Adrenal gland (tissue), 12 donors: Measurements from ENCODE around the gene FBXL17. TPM values are rescaled to one million over a fixed set of nuclear protein-coding genes. Genes with fewer than 3 reads are reported as not detected.

Experiments used
- DNase-seq, 7 donors: peaks; one replicate each; pipeline ENCODE4 v3.0.0-alpha.2; 2019 to 2020
- H3K27ac ChIP-seq, 5 donors: fragments of 200-600 bp; sonication (generic) in 4 of 5; 1 replicate in 3 of 5; 2 replicates in 2 of 5; pipeline versions ENCODE4 v1.5.1 to v1.8.0; 2016 to 2020; ENCODE audit warnings: mild to moderate bottlenecking in 1 of 5
- H3K27me3 ChIP-seq: fragments of 200-600 bp; 2 replicates; pipeline ENCODE4 v1.8.0; 2021
- H3K36me3 ChIP-seq, 2 donors: fragments of 200-600 bp; replicated peaks in 1 of 2; 1 replicate in 1 of 2; 2 replicates in 1 of 2; pipeline versions ENCODE4 v1.5.1 to v1.8.0; 2018 to 2022
- H3K4me1 ChIP-seq, 2 donors: fragments of 200-600 bp; replicated peaks in 1 of 2; 1 replicate in 1 of 2; 2 replicates in 1 of 2; pipeline versions ENCODE4 v1.5.1 to v1.8.0; 2018 to 2021
- H3K4me3 ChIP-seq, 4 donors: fragments of 200-600 bp; sonication (generic) in 3 of 4; one replicate each; pipeline ENCODE4 v1.5.1; 2016 to 2018
- H3K9me3 ChIP-seq, 3 donors: fragments of 200-600 bp; sonication (generic) in 1 of 3; replicated peaks in 1 of 3; 1 replicate in 2 of 3; 2 replicates in 1 of 3; pipeline versions ENCODE4 v1.5.1 to v1.8.0; 2016 to 2021
- CTCF ChIP-seq, 6 experiments: fragments of 450-650 bp in 4 of 6; fragments of 200-600 bp in 2 of 6; sonication (generic) in 1 of 6; IDR thresholded peaks; 1 replicate in 5 of 6; 2 replicates in 1 of 6; pipeline versions ENCODE4 v1.5.1 to v1.8.0; 2016 to 2021; ENCODE audit warnings: antibody characterized with exemption in 6 of 6, mild to moderate bottlenecking in 2 of 6, moderate library complexity in 1 of 6
- POLR2A ChIP-seq, 2 donors: fragments of 450-650 bp; IDR thresholded peaks; one replicate each; pipeline ENCODE4 v1.6.1; 2017; ENCODE audit warnings: antibody characterized with exemption in 2 of 2, mild to moderate bottlenecking in 2 of 2, moderate library complexity in 1 of 2
- WGBS, 4 donors: extraction: QIAGEN DNeasy Blood & Tissue Kit in 2 of 4; methylation state at CpG; one replicate each; pipeline versions ENCODE4 v1.1.5 to v1.1.7; 2013 to 2017; 5-methylcytosine and 5-hydroxymethylcytosine counted together
- intact Hi-C, 2 donors: fragments of 100-400 bp; cut with DNase I; formaldehyde crosslinking; loops; one replicate each; pipeline versions ENCODE4 v1.14.1 to v1.15.0; 2022 to 2023
- polyA plus RNA-seq, 3 donors: library from polyadenylated mRNA; stranded (reverse); fragments of 200-250 nt in 2 of 3; fragments of 350-450 nt in 1 of 3; fragmentation: Illumina TruSeq in 1 of 3; extraction: RNeasy Lipid Tissue Mini Kit (QIAGEN cat#74804) in 1 of 3; gene quantifications; one replicate each; pipeline ENCODE4 v1.2.3, GENCODE V29; 2013 to 2014
- total RNA-seq, 9 donors: library from RNA; depleted of rRNA in 4 of 9; stranded (reverse); fragments of >200 nt in 4 of 9; fragments of 120-200 nt in 1 of 9; fragmentation: NEBNext Ultra II Directional in 1 of 9; extraction: Animal tissue kit (Norgen Biotek cat#: 25700) in 1 of 9; gene quantifications; one replicate each; pipeline versions ENCODE4 v1.1.0 to v1.2.4, GENCODE V29; 2013 to 2023
- donor health status: healthy with polysubstance abuse.
- donor health status: Bipolar disorder and iron deficiency.
- donor health status: DM: yes; HTN: yes; CAD: no.
- donor health status: DM: no; HTN: no; CAD: no.
- donor health status: DM: no; HTN: no; CAD: no.
- donor health status: DM: yes; HTN: yes; CAD: no.

FBXL17 gene
- total and polyA plus RNA-seq, 12 donors, result 4.4 to 29.4 (median 21.3) TPM

GRCh38 chr5:108193021-108193795 lies 188.7 kb downstream of the FBXL17 start:
- no peaks in the 10 kb centered on the region for H3K4me1 ChIP-seq
- no peak overlapping the region for H3K27ac ChIP-seq
- no peaks in the 10 kb centered on the region for H3K36me3 ChIP-seq
- no peaks in the 10 kb centered on the region for H3K9me3 ChIP-seq
- 81 to 90% (median 84%) methylated on average over 2 of the region's 2 CpGs for WGBS, 4 donors
- H3K27me3 ChIP-seq, result no peaks in the 10 kb centered on the region
- H3K4me3 ChIP-seq, result no peak overlapping the region
- intact Hi-C loops, result no loop called here
- TF ChIP-seq CTCF (IDR thresholded peaks at IDR 0.05) (no peak), POLR2A (IDR thresholded peaks at IDR 0.05) (no peak)
- DNase-seq, result no peak

- no peaks in the 10 kb centered on the region for H3K4me1 ChIP-seq
- H3K27ac ChIP-seq, result no peak overlapping the region
- H3K9me3 ChIP-seq, result no peaks in the 10 kb centered on the region
- WGBS, 4 donors, result 75 to 88% (median 84%) methylated on average over 3 of the region's 3 CpGs
- DNase-seq, result no peak
- no peak overlapping the region for H3K4me3 ChIP-seq
- no peaks in the 10 kb centered on the region for H3K36me3 ChIP-seq
- no peaks in the 10 kb centered on the region for H3K27me3 ChIP-seq
- intact Hi-C loops, result no loop called here
- TF ChIP-seq CTCF (IDR thresholded peaks at IDR 0.05) (no peak), POLR2A (IDR thresholded peaks at IDR 0.05) (no peak)
These were observed 197.0 kb downstream of the FBXL17 start for GRCh38 chr5:108184940-108185339.

- WGBS, 4 donors, result 71 to 89% (median 77%) methylated on average over 7 of the region's 7 CpGs
- intact Hi-C loops, result no loop called here
These were observed 199.9 kb downstream of the FBXL17 start for GRCh38 chr5:108181975-108182374.

GRCh38 chr5:108174286-108174685 lies 207.6 kb downstream of the FBXL17 start:
- intact Hi-C loops, result no loop called here
- Histone ChIP-seq H3K36me3 (no peaks in the 10 kb centered on the region), H3K27ac (no peak overlapping the region), H3K27me3 (no peaks in the 10 kb centered on the region), H3K4me3 (no peak overlapping the region), H3K9me3 (no peaks in the 10 kb centered on the region), H3K4me1 (no peaks in the 10 kb centered on the region)
- DNase-seq, result no peak
- TF ChIP-seq CTCF (IDR thresholded peaks at IDR 0.05), result no peak
- TF ChIP-seq POLR2A (IDR thresholded peaks at IDR 0.05), result no peak

More at GRCh38 chr5:108181975-108182374, 199.9 kb downstream of the FBXL17 start:
- no peaks in the 10 kb centered on the region for H3K9me3 ChIP-seq
- no peak for TF ChIP-seq POLR2A (IDR thresholded peaks at IDR 0.05)
- TF ChIP-seq CTCF (IDR thresholded peaks at IDR 0.05), result no peak
- DNase-seq, result no peak
- no peaks in the 10 kb centered on the region for H3K36me3 ChIP-seq
- no peaks in the 10 kb centered on the region for H3K4me1 ChIP-seq
- H3K4me3 ChIP-seq, result no peak overlapping the region
- no peaks in the 10 kb centered on the region for H3K27me3 ChIP-seq
- no peak overlapping the region for H3K27ac ChIP-seq
